ENCODE measurements around the gene BCL11B.

- TF ChIP-seq CSDC2 (CRISPR knock-in tag; IDR thresholded peaks at IDR 0.05) (no peak), PPARA (CRISPR knock-in tag; IDR thresholded peaks at IDR 0.05; ENCODE audit: borderline replicate concordance) (no peak), TCF4 (CRISPR knock-in tag; IDR thresholded peaks at IDR 0.05; ENCODE audit: borderline replicate concordance) (no peak), OSR1 (CRISPR knock-in tag; IDR thresholded peaks at IDR 0.05) (no peak), CREB5 (CRISPR knock-in tag; IDR thresholded peaks at IDR 0.05; ENCODE audit: low read depth) (no peak), ZFP3 (CRISPR knock-in tag; IDR thresholded peaks at IDR 0.05) (no peak), TSHZ2 (CRISPR knock-in tag; IDR thresholded peaks at IDR 0.05) (no peak), SNAI2 (CRISPR knock-in tag; IDR thresholded peaks at IDR 0.05) (no peak), CSRNP3 (CRISPR knock-in tag; IDR thresholded peaks at IDR 0.05) (no peak), ARNTL (CRISPR knock-in tag; IDR thresholded peaks at IDR 0.05; ENCODE audit: borderline replicate concordance, low read depth) (no peak), GLIS3 (CRISPR knock-in tag; IDR thresholded peaks at IDR 0.05) (no peak), PATZ1 (CRISPR knock-in tag; IDR thresholded peaks at IDR 0.05; ENCODE audit: borderline replicate concordance) (no peak), ZC3H10 (CRISPR knock-in tag; IDR thresholded peaks at IDR 0.05) (no peak)
Observed at GRCh38 chr14:99278836-99279235, 6.8 kb upstream of the BCL11B start.
